Activated naive CD8-positive, alpha-beta T cell (primary cell): ENCODE measurements around the gene FOXJ3.

Experiments
- H3K27ac Mint-ChIP-seq: one replicate; pipeline ENCODE4 v1.8.0; 2021; ENCODE audit warnings: mixed read lengths
- H3K27me3 Mint-ChIP-seq: one replicate; pipeline ENCODE4 v1.8.0; 2021; ENCODE audit warnings: mixed read lengths
- H3K36me3 Mint-ChIP-seq: one replicate; pipeline ENCODE4 v1.8.0; 2021; ENCODE audit warnings: mixed read lengths
- H3K4me1 Mint-ChIP-seq: one replicate; pipeline ENCODE4 v1.8.0; 2021; ENCODE audit warnings: low read depth, mixed read lengths
- H3K4me3 Mint-ChIP-seq: one replicate; pipeline ENCODE4 v1.8.0; 2021; ENCODE audit warnings: mild to moderate bottlenecking, mixed read lengths
- H3K9me3 Mint-ChIP-seq: one replicate; pipeline ENCODE4 v1.8.0; 2021; ENCODE audit warnings: low read depth, mixed read lengths

The FOXJ3 gene

DNA sequence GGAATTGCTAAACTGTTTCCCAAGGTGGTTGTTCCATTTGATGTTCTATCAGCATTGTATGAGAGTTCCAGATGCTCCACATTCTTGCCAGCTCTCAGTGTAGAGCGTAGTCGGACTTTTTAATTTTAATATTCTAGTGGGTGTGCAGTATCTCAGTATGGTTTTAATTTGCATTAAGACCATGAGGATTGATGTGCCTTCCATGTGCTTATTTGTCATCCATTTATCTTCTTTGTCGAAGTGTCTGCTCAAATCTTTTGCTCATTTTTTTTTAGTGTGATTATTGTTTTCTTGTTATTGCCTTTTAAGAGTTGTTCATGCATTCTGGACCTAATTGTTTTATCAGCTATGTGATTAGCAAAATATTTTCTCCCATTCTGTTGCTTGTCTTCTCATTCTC, 195.6 kb downstream of the FOXJ3 start:
- Mint-ChIP-seq H3K4me1 (peaks cover 7% of the 10 kb centered on the region), H3K27ac (no peak overlapping the region), H3K27me3 (peaks cover 2% of the 10 kb centered on the region), H3K9me3 (no peaks in the 10 kb centered on the region), H3K36me3 (no peaks in the 10 kb centered on the region), H3K4me3 (no peak overlapping the region)

DNA sequence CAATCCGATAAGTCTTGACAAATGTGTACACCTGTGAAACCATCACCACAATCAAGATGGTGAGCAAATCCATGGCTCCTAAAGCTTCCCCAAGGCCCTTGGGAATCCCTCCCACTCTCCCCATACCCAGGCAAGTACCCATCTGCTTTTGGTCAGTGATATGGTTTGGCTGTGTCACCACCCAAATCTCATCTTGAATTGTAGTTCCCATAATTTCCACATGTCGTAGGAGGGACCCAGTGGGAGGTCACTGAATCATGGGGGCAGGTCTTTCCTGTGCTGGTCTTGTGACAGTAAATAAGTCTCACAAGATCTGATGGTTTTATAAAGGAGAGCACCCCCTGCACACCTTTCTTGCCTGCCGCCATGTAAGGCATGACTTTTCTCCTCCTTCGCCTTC, 196.4 kb downstream of the FOXJ3 start:
- H3K27ac Mint-ChIP-seq: no peak overlapping the region
- H3K27me3 Mint-ChIP-seq: peaks cover 2% of the 10 kb centered on the region
- H3K4me1 Mint-ChIP-seq: peaks cover 6% of the 10 kb centered on the region
- H3K9me3 Mint-ChIP-seq: no peaks in the 10 kb centered on the region
- no peak overlapping the region for H3K4me3 Mint-ChIP-seq
- H3K36me3 Mint-ChIP-seq: no peaks in the 10 kb centered on the region

DNA sequence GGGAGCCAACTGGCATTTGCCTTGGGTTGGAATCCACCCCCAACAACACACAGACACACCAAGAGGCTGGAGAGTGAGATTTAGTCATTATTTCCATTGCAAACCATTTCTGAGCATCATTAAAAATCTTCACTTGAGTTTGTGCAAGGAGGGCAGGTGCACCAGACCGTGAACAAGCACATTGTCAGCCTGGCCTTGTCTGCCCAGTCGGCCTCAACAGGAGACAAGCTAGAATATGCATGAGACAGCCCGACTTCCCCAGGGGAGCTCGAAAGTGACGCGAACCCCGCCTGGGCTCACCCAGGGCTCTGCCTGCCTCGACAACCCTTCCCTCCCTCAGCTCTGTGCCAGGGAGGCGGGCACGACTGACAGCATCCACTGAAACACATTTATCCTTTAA, 197.3 kb downstream of the FOXJ3 start:
- Mint-ChIP-seq H3K27ac (no peak overlapping the region), H3K4me3 (no peak overlapping the region), H3K4me1 (no peaks in the 10 kb centered on the region), H3K27me3 (peaks cover 2% of the 10 kb centered on the region), H3K36me3 (no peaks in the 10 kb centered on the region), H3K9me3 (no peaks in the 10 kb centered on the region)

DNA sequence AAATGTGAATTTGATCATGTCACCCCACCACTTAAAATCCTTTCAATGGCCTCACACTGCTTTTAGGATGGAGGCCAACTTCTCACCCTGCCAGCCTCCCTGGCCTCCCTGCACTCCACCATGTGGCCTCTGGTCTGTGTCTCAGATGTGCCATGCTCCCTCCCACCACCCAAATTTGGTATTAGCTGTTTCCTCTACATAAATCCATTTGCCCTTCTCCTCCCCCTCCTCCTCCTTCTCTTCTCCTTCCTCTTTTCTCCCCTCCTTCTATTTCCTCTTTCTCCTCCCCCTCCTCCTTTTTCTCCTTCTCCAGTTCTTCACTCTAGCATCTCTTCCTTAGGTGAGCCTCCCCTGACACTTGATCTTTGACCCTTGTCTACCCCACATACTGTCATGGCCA, 198.6 kb downstream of the FOXJ3 start:
- Mint-ChIP-seq H3K4me1 (no peaks in the 10 kb centered on the region), H3K4me3 (no peak overlapping the region), H3K36me3 (no peaks in the 10 kb centered on the region), H3K27me3 (no peaks in the 10 kb centered on the region), H3K9me3 (no peaks in the 10 kb centered on the region), H3K27ac (no peak overlapping the region)

DNA sequence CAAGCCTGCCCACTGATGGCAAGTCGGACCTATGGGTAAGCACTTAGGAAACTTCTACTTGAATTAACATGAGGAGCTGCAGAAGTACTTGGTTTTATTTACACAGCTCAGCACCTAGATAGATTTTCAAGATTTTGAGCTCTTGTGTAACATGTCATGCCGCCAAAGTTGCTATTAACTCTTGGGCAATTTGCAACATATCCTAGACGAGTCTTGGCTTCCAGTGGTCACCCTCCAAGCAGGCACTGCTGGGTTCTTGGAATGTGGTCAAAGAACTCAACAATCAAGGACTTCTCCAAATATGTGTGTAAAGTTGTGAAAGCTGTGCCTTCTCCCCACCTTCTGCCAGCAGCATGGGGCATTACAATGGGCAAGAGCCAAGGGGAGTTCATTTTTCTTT, 199.6 kb downstream of the FOXJ3 start:
- Mint-ChIP-seq H3K4me3 (no peak overlapping the region), H3K36me3 (no peaks in the 10 kb centered on the region), H3K4me1 (no peaks in the 10 kb centered on the region), H3K27me3 (no peaks in the 10 kb centered on the region), H3K9me3 (no peaks in the 10 kb centered on the region), H3K27ac (no peak overlapping the region)

DNA sequence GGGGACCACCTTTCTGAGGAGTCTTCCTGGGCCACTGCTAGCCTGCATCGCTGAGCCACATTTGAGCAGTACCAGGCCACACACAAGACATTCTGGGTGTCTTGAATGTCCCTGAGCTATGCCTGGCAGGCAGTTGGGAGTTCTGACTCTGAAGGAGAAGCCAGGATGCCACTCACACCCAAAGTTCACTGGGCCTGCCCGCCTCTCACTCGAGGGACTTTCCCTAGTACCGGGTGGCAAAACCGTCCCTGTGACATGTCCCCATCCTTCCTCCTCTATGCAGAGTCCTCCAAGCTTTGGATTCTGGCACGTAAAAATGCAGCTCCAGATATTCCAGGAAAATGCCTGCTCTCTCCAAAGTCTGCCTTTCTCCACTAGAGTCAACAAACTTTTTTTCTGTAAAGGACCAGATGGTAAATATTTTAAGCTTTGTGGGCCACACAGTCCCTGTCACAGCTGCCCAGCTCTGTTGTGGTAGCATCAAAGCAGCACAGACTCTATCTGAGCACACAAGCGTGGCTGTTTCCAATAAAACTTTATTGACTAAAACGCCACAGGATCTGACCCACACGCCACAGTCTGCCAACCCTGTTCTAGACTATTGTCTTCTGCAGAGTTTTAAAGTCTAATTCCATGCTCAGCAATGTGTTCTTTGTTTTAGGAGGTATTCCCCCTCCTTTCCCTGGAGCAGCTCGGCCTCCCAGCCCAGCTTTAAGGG, 201.1 kb downstream of the FOXJ3 start:
- Mint-ChIP-seq H3K27ac (no peak overlapping the region), H3K4me1 (no peaks in the 10 kb centered on the region), H3K27me3 (no peaks in the 10 kb centered on the region), H3K4me3 (no peak overlapping the region), H3K36me3 (no peaks in the 10 kb centered on the region), H3K9me3 (no peaks in the 10 kb centered on the region)

DNA sequence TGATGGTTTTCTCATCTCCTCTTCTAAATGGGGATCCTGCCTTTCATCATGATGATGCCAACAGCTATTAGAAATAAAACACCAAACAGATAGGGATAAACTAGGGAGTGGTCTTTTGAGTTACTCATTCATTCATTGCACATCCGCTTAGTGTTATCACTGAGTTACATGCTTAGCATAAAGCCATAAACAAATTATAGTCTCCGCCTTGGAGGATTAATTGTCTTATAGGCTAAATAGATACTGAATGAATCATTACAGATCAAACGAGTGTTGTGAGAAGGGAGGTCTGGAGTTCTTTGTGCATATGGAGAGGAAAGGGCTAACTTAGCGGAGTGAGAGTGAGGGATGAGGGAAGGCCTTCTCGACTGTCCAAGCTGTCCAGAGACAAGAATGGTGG, 201.6 kb downstream of the FOXJ3 start:
- Mint-ChIP-seq H3K27me3 (no peaks in the 10 kb centered on the region), H3K27ac (no peak overlapping the region), H3K4me3 (no peak overlapping the region), H3K4me1 (no peaks in the 10 kb centered on the region), H3K9me3 (no peaks in the 10 kb centered on the region), H3K36me3 (no peaks in the 10 kb centered on the region)

DNA sequence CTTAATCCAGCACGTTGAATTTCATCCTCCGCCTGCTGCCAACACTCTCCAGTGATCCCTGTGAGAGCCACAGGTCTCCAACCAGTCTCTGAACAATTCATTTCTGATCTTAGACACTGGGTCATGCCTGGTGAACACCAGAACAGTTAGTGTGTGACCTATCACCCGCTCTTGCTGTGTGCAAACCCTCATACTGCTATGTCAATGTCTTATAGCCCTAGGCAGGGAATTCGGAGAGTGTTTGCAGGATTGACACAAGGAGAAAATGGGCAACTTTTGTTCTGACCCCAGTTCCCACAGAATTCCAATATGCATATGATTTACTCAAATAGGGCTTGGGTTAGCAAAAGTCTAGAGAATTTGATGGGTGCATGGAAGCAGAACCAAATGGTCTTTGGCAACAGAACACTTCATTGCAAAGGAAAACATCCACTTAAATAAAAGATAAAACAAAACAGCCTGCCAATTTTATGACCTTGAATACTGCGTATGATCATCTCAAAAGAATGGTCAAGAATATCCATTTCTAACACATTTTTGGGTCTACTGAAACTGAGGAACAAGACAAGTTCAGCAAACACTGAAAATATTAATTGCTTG, 204.9 kb downstream of the FOXJ3 start:
- peaks cover 1% of the 10 kb centered on the region for H3K27me3 Mint-ChIP-seq
- no peak overlapping the region for H3K27ac Mint-ChIP-seq
- H3K4me3 Mint-ChIP-seq: no peak overlapping the region
- H3K36me3 Mint-ChIP-seq: no peaks in the 10 kb centered on the region
- no peaks in the 10 kb centered on the region for H3K9me3 Mint-ChIP-seq
- no peaks in the 10 kb centered on the region for H3K4me1 Mint-ChIP-seq

DNA sequence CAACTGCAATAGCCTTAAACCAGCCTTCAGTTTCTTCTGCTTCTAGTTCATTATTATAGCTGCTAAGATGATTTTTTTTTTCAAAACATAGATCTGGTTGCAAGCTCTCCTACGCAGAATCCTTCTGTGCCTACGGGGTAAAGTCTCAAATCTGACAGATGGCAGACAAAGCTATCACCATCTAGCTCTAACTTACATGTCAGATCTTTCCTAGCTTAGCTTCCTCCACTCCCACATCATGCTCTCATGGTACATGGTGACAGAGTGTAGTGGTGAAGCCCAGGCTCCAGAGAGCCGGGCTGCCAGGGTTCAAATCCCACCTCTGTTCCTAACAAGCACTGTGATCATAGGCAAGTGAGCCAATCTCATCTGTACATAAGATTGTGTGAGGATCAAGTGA, 206.1 kb downstream of the FOXJ3 start:
- H3K4me1 Mint-ChIP-seq: no peaks in the 10 kb centered on the region
- H3K27me3 Mint-ChIP-seq: peaks cover 2% of the 10 kb centered on the region
- no peaks in the 10 kb centered on the region for H3K36me3 Mint-ChIP-seq
- no peak overlapping the region for H3K4me3 Mint-ChIP-seq
- no peaks in the 10 kb centered on the region for H3K9me3 Mint-ChIP-seq
- H3K27ac Mint-ChIP-seq: no peak overlapping the region

DNA sequence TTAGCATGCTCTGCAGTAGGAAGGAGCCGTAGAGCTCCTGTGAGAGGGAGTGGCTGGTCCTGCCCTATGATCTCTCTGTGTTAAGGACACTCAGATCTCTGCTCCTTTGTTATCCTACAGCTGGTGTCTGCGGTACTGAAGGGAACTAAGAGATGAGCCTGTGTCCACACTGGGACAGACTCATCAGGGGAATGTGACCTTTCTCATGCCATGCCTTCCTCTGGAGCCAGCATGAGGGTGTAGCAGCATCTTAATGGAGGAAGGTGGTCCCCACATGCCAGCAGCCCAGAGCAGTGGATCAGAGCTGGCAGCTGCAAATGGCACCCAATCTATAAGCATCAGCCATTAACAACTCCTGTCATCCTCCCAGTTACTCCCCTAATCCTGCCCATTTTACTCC, 206.5 kb downstream of the FOXJ3 start:
- no peaks in the 10 kb centered on the region for H3K4me1 Mint-ChIP-seq
- H3K27ac Mint-ChIP-seq: no peak overlapping the region
- peaks cover 3% of the 10 kb centered on the region for H3K27me3 Mint-ChIP-seq
- no peak overlapping the region for H3K4me3 Mint-ChIP-seq
- no peaks in the 10 kb centered on the region for H3K9me3 Mint-ChIP-seq
- H3K36me3 Mint-ChIP-seq: no peaks in the 10 kb centered on the region

DNA sequence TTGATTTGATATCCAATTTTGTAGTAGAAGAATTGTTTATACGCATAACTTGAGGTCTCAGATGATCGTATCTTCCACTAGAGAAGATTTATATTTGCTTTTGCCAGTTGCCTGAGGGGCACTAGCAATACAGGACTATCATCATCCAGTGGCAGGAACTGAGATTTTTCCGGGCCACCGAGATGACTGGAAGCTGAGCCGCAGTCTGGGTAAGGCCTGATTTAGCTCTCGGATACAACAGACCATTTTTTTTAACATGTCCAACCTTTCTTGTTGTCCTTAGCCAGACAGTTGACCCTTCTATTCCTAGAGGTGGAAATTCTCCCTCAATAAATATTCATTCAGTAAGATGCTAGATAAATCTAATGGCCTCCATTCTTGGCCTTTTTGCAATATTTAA, 207.3 kb downstream of the FOXJ3 start:
- H3K4me1 Mint-ChIP-seq: no peaks in the 10 kb centered on the region
- no peak overlapping the region for H3K27ac Mint-ChIP-seq
- peaks cover 3% of the 10 kb centered on the region for H3K27me3 Mint-ChIP-seq
- H3K4me3 Mint-ChIP-seq: no peak overlapping the region
- H3K9me3 Mint-ChIP-seq: no peaks in the 10 kb centered on the region
- no peaks in the 10 kb centered on the region for H3K36me3 Mint-ChIP-seq
